ENCODE measurements around the gene LORICRIN. TPM values are rescaled to one million over a fixed set of nuclear protein-coding genes. Genes with fewer than 3 reads are reported as not detected.

Gene LORICRIN
- polyA plus RNA-seq, 1 of the 3 experiments (the other 2 are of a cell fraction), result not detected

GRCh38 chr1:153210206-153210605 lies 49.3 kb upstream of the LORICRIN start (continued):
- TF ChIP-seq RCOR1 (IDR thresholded peaks at IDR 0.05; ENCODE audit: low read length), result no peak
- no peak for TF ChIP-seq MEF2A (IDR thresholded peaks at IDR 0.05; ENCODE audit: borderline replicate concordance, low read depth)
- no peak for TF ChIP-seq EP300 (IDR thresholded peaks at IDR 0.05; ENCODE audit: borderline replicate concordance in 1 of 2, low read depth in 1 of 2, low read length in 1 of 2)
- no peak for TF ChIP-seq JUND (IDR thresholded peaks at IDR 0.05)
- no peak for TF ChIP-seq RFX5 (IDR thresholded peaks at IDR 0.05; ENCODE audit: low read length)
- TF ChIP-seq FOSL2 (IDR thresholded peaks at IDR 0.05; ENCODE audit: borderline replicate concordance, low read depth), result no peak

- CTCF ChIA-PET, result interaction anchor here (1.2 kb wide), 1 partner anchor 9 kb away, joined by 3 read pairs; no protein-coding TSS in a partner anchor
- 10% methylated on average over 5 of the region's 5 CpGs for WGBS (ENCODE audit: low lambda C conversion rate)
Measured at GRCh38 chr1:153212201-153212600, 47.3 kb upstream of the LORICRIN start.

More at GRCh38 chr1:153212201-153212600, 47.3 kb upstream of the LORICRIN start:
- Histone ChIP-seq H3K9me2 (no peaks in the 10 kb centered on the region), H3K4me3 (ENCODE audit: low read depth in 2 of 2, low read length in 1 of 2) (no peak overlapping the region), H2AFZ (ENCODE audit: low read depth) (no peak overlapping the region), H3F3A (replicated peaks; ENCODE audit: insufficient read depth) (no peaks in the 10 kb centered on the region), H3K4me2 (no peak overlapping the region), H3K9me3 (no peaks in the 10 kb centered on the region), H4K20me1 (ENCODE audit: insufficient read depth) (no peaks in the 10 kb centered on the region), H3K9ac (no peak overlapping the region), H3K79me2 (ENCODE audit: insufficient read depth) (no peaks in the 10 kb centered on the region), H3K27ac (ENCODE audit: low read depth in 2 of 2, low read length in 1 of 2) (no peak overlapping the region), H3K4me1 (ENCODE audit: control insufficient read depth in 1 of 2, insufficient read depth in 2 of 2, low read depth in 1 of 2, low read length in 1 of 2) (no peaks in the 10 kb centered on the region), H3K36me3 (replicated peaks in 1 of 2; ENCODE audit: control insufficient read depth in 1 of 2, insufficient read depth in 2 of 2, low read length in 1 of 2) (no peaks in the 10 kb centered on the region), H3K27me3 (ENCODE audit: insufficient read depth) (peaks cover 11% of the 10 kb centered on the region; the same call in 1 of the 2 replicates)
- TF ChIP-seq NFIC (IDR thresholded peaks at IDR 0.05; ENCODE audit: borderline replicate concordance) (no peak), IRF3 (IDR thresholded peaks at IDR 0.05; ENCODE audit: low read depth, low read length) (no peak), JUND (IDR thresholded peaks at IDR 0.05) (no peak), TEAD4 (IDR thresholded peaks at IDR 0.05; ENCODE audit: borderline replicate concordance, insufficient read depth) (no peak), USF2 (IDR thresholded peaks at IDR 0.05; ENCODE audit: borderline replicate concordance, low read depth, low read length) (no peak), PBX3 (IDR thresholded peaks at IDR 0.05) (no peak)
- POLR2A ChIA-PET, result no interaction called here
- no peak for DNase-seq

Measured in SK-N-SH (cell line).